Islet precursor cell (in vitro differentiated cells): ENCODE data around the gene EPB41L4A.
"Not testable (repeated sequence)": the region's sequence is repeated elsewhere in the genome, so short reads cannot be mapped to it uniquely, and the experiment has no call there.

Source experiments
- DNase-seq: peaks from one replicate; pipeline ENCODE4 v3.0.0-alpha.2; 2018

Gene EPB41L4A

DNA sequence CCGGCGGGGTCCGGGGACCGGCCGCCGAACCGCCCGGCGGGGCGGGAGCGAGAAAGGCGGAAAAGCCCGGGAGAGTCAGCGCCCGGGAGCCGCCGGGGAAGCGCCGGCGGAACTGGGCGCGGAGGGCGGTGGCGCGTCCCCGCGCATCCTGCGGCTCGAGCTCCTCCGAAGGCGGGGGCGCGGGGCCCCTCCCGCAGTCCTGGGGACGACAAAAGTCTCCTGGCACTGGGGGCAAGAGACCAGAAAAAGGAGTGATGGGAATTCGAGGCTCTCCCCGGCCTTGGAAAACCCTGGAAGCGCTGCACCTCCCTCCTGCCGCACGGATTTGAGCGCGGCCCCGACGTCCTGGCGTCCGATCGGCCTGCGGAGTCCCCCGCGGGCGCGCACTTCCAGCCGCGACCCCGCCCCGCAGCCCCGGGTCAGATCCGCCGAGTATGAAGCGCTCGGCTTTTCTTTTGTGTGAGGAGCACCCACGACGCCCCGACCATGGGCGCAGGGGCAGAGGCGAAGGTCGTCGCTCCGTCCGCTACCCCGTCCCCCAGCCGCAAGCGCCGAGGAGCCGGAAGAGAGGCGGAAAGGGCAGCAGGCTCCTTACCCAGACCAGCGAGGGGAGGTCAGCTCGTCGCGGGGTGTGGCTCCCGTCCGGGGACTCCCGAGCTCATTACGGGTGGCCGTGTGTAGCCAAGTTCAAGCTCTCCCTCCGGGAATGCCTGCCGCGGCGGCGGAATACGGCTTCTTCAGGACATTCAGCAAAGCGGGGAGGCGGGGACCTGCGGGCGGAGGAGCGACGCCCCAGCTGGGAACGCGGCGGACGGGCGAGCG, at the start of gene EPB41L4A:
EPB41L4A (minus strand) TSS at position 114 of the 822 bp plus-strand sequence. CDS start 238 bp downstream, outside the sequence.
- peak; percentile 83 for DNase-seq

- no peak for DNase-seq
Observed at GRCh38 chr5:112467485-112467884, 48.4 kb upstream of the EPB41L4A start.

GRCh38 chr5:112466261-112466660, 47.2 kb upstream of the EPB41L4A start:
- DNase-seq: peak; percentile 12

DNA sequence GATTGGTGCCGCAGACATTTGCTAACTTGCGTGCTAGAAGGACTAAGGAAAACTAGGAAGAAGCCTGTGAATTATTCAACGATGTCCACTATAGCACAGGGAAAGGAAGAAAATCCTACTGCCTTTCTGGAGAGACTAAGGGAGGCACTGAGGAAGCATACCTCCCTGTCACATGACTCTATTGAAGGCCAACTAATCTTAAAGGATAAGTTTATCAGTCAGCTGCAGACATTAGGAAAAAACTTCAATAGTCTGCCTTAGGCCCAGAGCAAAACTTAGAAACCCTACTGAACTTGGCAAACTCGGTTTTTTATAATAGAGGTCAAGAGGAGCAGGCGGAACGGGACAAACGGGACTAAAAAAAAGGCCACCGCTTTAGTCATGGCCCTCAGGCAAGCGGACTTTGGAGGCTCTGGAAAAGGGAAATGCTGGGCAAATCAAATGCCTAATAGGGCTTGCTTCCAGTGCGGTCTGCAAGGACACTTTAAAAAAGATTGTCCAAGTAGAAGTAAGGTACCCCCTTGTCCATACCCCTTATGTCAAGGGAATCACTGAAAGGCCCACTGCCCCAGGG, 28.2 kb upstream of the EPB41L4A start:
- not testable (repeated sequence) for DNase-seq

DNA sequence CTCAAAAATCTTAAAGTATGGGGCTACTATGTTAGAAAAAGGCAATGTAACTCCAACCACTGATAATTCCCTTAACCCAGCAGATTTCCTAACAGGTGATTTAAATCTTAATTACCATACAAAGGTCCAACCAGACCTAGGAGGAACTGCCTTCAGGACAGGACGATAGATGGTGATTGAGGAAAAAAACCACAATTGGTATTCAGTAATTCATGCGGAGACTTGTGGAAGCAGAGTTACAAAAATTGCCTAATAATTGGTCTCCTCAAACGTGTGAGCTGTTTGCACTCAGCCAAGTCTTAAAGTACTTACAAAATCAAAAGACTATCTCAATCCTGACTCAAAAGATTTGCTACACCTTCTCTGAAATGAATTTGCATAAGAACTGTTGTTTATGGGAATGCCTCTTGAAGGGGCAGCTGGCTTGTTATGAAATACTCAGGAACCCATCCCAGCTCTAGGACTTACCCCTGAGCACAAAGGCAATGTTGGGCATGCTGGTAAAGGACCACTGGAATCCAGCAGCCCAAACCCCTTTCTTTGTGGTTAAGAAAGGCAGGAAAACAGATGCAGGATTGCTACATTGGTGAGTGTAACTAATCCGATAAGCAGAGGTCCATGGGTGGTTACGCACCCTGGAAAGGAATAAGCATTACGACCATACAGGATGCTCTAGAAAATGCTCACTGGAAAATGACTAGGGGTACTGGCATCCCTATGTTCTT, 26.7 kb upstream of the EPB41L4A start:
- no peak for DNase-seq

DNA sequence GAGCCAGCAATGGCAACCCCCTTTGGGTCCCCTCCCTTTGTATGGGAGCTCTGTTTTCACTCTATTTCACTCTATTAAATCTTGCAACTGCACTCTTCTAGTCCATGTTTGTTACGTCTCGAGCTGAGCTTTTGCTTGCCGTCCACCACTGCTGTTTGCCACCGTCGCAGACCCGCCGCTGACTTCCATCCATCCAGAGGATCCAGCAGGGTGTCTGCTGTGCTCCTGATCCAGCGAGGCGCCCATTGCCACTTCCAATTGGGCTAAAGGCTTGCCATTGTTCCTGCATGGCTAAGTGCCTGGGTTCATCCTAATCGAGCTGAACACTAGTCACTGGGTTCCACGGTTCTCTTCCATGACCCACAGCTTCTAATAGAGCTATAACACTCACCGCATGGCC, 24.9 kb upstream of the EPB41L4A start:
- not testable (repeated sequence) for DNase-seq

DNA sequence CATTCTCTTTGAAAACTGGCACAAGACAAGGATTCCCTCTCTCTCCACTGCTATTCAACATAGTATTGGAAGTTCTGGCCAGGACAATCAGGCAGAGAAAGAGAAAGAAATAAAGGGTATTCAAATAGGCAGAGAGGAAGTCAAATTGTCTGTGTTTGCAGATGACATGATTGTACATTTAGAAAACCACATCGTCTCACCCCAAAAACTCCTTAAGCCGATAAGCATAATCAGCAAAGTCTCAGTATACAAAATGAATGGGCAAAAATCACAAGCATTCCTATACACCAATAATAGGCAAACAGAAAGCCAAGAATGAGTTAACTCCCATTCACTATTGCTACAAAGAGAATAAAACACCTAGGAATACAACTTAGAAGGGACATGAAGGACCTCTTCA, 21.0 kb upstream of the EPB41L4A start:
- DNase-seq: no peak

- no peak for DNase-seq
Observed at GRCh38 chr5:112436144-112436543, 17.1 kb upstream of the EPB41L4A start.

DNA sequence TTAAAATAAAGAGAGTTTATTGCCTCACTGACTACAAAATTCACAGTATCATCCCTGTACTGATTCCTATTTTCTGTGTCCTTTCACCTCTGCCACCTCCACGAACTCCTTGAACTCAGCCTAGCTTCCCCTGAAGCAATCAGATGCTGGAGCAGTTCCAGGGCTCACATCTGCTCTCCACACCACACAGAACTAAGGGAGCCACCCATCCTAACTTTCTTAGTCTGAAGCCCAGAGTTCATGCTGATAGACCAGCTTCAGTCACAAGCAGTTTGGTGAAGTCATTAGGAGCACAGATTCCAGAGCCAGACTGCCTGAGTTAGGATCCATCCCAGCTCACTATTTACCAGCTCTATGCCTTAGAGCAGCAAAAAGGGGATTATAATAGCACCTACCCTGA, 15.6 kb upstream of the EPB41L4A start:
- DNase-seq: no peak

- DNase-seq: not testable (repeated sequence)
Observed at GRCh38 chr5:112426202-112426601, 7.1 kb upstream of the EPB41L4A start.

DNA sequence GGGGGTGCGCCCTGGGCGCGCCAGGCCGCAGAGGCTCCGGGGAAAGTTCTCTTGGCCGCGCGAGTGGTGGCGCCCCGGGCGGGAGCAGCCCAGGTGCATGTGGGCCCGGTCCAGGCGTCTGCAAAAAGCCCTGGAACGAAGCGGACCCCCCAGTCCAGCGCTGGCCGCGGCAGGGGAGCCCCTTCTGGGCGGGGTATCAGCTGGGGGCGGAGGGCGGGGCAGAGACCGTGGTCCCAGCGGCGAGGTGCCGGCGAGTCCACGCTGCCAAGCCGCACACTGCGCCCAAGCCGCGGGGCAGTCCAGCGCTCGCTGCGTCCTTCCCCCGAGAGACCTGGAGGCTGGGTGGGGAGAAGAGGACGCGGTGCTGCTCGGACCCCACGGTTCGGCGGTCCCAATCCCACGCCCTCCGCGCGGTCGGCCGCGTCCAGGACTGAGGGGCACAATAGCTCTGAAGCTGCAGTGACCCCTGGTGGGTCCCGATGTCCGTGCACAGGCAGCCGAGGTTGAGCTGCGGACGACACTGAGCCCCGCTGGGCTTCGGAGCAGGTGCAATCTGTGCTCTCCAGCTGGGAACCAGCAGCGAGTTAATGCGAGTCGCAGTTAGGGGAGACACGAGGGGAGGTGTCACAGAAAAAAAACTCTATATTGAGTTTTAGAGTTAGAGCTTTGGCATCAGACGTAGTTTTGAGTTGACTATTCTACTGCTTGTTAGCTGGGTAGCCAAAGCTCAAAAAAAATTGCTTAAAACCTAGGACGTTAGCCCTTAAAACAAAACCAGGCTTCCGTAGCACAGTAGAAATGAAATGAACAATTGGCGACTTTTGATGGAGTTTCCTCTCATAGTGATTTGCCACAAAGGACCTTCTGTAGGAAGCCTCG, 1.1 kb upstream of the EPB41L4A start:
- DNase-seq: peak; percentile 91

GRCh38 chr5:112418659-112419163, 366 bp downstream of the EPB41L4A start:
- DNase-seq: peak; percentile 60

GRCh38 chr5:112417931-112418658, 982 bp downstream of the EPB41L4A start:
- peak; percentile 65 for DNase-seq

DNA sequence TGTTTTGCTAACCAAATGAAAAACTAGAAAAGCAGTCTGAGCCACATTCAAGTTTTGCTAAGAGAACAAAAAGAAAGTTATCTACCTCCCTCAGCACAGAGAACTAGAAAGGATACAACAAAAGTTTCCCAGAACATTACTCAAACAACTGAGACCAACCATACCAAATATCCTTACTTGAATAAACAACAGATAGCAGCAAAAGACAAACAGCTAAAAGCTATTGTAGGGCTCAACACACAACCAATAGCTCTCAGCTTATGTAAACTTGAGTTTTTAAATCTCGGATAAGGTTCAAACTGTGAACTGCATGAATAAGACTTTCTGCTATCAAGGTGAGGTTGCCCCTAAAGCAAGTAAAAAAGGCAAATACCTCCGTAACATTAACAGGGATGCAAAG, 3.5 kb downstream of the EPB41L4A start:
- DNase-seq: no peak

DNA sequence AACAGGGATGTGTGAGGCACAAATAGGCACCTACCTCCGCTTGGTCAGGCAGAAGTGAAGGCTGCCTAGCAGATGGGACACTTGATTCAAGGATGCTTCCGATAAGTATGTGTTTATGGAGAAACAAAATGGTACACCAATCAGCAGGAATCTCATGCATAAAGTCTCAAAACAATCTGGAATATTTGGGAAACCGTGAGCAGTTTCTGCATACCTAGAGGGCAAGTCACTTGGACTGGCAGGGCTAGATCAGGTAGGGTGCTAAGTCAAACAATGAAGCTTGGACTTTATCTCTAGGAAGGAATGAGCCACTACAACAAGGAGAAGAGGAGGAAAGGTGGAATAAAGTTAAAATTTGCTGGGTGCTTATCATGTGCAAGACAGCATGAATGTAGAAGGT, 5.5 kb downstream of the EPB41L4A start:
- DNase-seq: no peak

DNA sequence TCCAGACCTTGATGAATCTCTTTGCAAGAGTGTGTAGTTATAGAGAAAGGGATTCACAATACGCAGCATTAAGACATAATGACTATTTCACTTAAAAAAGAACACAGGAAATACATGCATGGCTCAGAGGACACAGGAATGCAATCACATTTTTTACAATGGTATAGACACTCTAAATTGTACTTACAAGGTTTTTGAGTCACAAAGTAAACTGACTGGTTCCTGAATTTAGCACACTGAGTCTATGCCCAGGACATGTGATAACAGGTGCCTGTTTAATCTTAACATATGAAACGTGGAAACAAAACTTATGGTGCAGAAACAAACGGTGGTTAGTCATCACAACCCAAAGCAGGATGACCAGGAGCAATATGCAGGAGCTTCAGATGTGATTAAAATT, 6.7 kb downstream of the EPB41L4A start:
- DNase-seq: no peak

- no peak for DNase-seq
Observed at GRCh38 chr5:112411903-112412302, 7.2 kb downstream of the EPB41L4A start.

- DNase-seq: no peak
Observed at GRCh38 chr5:112407666-112408065, 11.4 kb downstream of the EPB41L4A start.

- DNase-seq: no peak
Observed at GRCh38 chr5:112407240-112407639, 11.8 kb downstream of the EPB41L4A start.

DNA sequence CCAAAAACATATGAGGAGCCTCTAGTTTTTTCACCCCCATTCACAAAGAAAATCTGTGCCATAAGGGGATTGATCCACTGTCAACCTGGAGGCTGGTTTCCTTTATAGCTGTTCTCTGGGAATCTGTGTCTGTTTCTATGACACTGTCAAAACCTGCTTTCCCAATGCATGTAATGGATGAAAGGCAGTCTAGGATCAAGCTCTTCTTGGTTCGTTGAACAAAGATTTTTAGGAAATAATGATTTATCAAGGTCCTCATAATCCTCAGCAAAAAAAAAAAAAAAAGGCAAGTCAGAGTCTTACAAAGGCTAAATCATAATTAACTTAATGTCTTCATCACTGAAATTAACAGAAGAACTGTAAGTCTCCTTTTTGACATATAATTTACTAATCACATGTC, 16.0 kb downstream of the EPB41L4A start:
- DNase-seq: no peak

GRCh38 chr5:112401924-112402323, 17.2 kb downstream of the EPB41L4A start:
- no peak for DNase-seq

- no peak for DNase-seq
Observed at GRCh38 chr5:112397690-112398089, 21.4 kb downstream of the EPB41L4A start.
